ENCODE data around the gene SH3GL1. TPM values are rescaled to one million over a fixed set of nuclear protein-coding genes. Genes with fewer than 3 reads are reported as not detected.

The SH3GL1 gene
- total and polyA plus RNA-seq, 2 experiments from 2014 or later = 73.1 to 89.5 TPM

GRCh38 chr19:4337906-4338440 lies 62.4 kb downstream of the SH3GL1 start:
- no peaks in the 10 kb centered on the region for H3K79me2 ChIP-seq (replicated peaks; ENCODE audit: insufficient read depth)
- no peaks in the 10 kb centered on the region for H4K20me1 ChIP-seq (replicated peaks; ENCODE audit: insufficient read depth)
- H3K4me1 Mint-ChIP-seq = peaks cover 13% of the 10 kb centered on the region
- H3K27ac ChIP-seq (ENCODE audit: low read depth) = peak overlapping the region; percentile 80; the same call in 1 of the 2 replicates
- peaks cover 6% of the 10 kb centered on the region for H3K4me1 ChIP-seq (ENCODE audit: insufficient read depth)
- peaks cover 12% of the 10 kb centered on the region for H3K27me3 Mint-ChIP-seq (ENCODE audit: insufficient read depth, low read depth, poor library complexity)
- H3K4me3 Mint-ChIP-seq = peak overlapping the region; percentile 72
- H3K36me3 Mint-ChIP-seq (ENCODE audit: low read depth) = peaks cover 19% of the 10 kb centered on the region
- no peak for ATAC-seq
- H3K4me2 ChIP-seq = peak overlapping the region; percentile 75
- H3K27me3 ChIP-seq (ENCODE audit: insufficient read depth) = peaks cover 4% of the 10 kb centered on the region; the same call in 1 of the 2 replicates
- peaks cover 2% of the 10 kb centered on the region for H3K9me3 Mint-ChIP-seq
- peak overlapping the region; percentile 51 for H3K4me3 ChIP-seq
- H3K9me2 ChIP-seq (ENCODE audit: insufficient read depth) = 0 out of 2 replicates have a peak, but pooled peaks cover 6% of the 10 kb centered on the region
- peak; percentile 51 for DNase-seq (ENCODE audit: low spot score)
- 0 out of 2 replicates have a peak, but pooled peaks cover 11% of the 10 kb centered on the region for H3F3A ChIP-seq (replicated peaks; ENCODE audit: low read depth)
- TF ChIP-seq ZNF331 (CRISPR knock-in tag; IDR thresholded peaks at IDR 0.05; ENCODE audit: low read depth) = no peak
- no peak for TF ChIP-seq STAT1 (IDR thresholded peaks at IDR 0.05; ENCODE audit: unreplicated experiment)
- no peak for TF ChIP-seq EZH2phosphoT487 (IDR thresholded peaks at IDR 0.05; ENCODE audit: unreplicated experiment)
- no peak for TF ChIP-seq ZNF114 (CRISPR knock-in tag; IDR thresholded peaks at IDR 0.05)
- TF ChIP-seq JUNB (IDR thresholded peaks at IDR 0.05; ENCODE audit: unreplicated experiment) = no peak
- TF ChIP-seq NANOG (IDR thresholded peaks at IDR 0.05; ENCODE audit: borderline replicate concordance) = no peak
- TF ChIP-seq, protein P1, sequence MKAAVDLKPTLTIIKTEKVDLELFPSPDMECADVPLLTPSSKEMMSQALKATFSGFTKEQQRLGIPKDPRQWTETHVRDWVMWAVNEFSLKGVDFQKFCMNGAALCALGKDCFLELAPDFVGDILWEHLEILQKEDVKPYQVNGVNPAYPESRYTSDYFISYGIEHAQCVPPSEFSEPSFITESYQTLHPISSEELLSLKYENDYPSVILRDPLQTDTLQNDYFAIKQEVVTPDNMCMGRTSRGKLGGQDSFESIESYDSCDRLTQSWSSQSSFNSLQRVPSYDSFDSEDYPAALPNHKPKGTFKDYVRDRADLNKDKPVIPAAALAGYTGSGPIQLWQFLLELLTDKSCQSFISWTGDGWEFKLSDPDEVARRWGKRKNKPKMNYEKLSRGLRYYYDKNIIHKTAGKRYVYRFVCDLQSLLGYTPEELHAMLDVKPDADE (IDR thresholded peaks at IDR 0.05) = no peak
- no peak for TF ChIP-seq CREB1 (CRISPR knock-in tag; IDR thresholded peaks at IDR 0.05; ENCODE audit: low read depth)
- TF ChIP-seq CTCF (conservative IDR thresholded peaks at IDR 0.05; ENCODE audit: low read depth in 2 of 2) = no peak
- TF ChIP-seq EZH2 (IDR thresholded peaks at IDR 0.05; ENCODE audit: low read depth, unreplicated experiment) = no peak
- no peak for TF ChIP-seq POLR2AphosphoS5 (IDR thresholded peaks at IDR 0.05; ENCODE audit: low read depth)
- TF ChIP-seq REST (IDR thresholded peaks at IDR 0.05; ENCODE audit: unreplicated experiment) = no peak
- H3K36me3 ChIP-seq (ENCODE audit: insufficient read depth) = no peaks in the 10 kb centered on the region
- H3K27ac Mint-ChIP-seq = peak overlapping the region; percentile 40
- peak overlapping the region; percentile 93 for H2AFZ ChIP-seq
